ENCODE measurements around the gene SAMD10.

- TF ChIP-seq CTCF (IDR thresholded peaks at IDR 0.05; ENCODE audit: low read length) (no peak), EZH2 (IDR thresholded peaks at IDR 0.05; ENCODE audit: borderline replicate concordance, low read length) (no peak)
These were observed 41.9 kb upstream of the SAMD10 start for GRCh38 chr20:64021124-64021975.
